SK-N-SH treated with all-trans-retinoic acid at 6 μM for 48 hours (cell line): ENCODE data around the gene OXCT1.

Experiments used
- POU6F1 ChIP-seq: fragments of 250-450 bp; sonication (Bioruptor Pico); IDR thresholded peaks from 2 replicates; pipeline ENCODE4 v1.8.0; 2021; ENCODE audit warnings: low read depth, mild to moderate bottlenecking, moderate library complexity, borderline replicate concordance
- SNAI2 ChIP-seq: fragments of 250-450 bp; sonication (Bioruptor Pico); IDR thresholded peaks from 2 replicates; pipeline ENCODE4 v1.5.0; 2020; ENCODE audit warnings: mild to moderate bottlenecking, moderate library complexity
- TCF4 ChIP-seq: fragments of 250-450 bp; sonication (Bioruptor Pico); IDR thresholded peaks from 2 replicates; pipeline ENCODE4 v1.8.0; 2021; ENCODE audit warnings: mild to moderate bottlenecking, moderate library complexity, borderline replicate concordance
- ZC3H10 ChIP-seq: fragments of 250-450 bp; sonication (Bioruptor Pico); IDR thresholded peaks from 2 replicates; pipeline ENCODE4 v1.5.1; 2021; ENCODE audit warnings: mild to moderate bottlenecking, moderate library complexity

- TF ChIP-seq SNAI2: no peak
- no peak for TF ChIP-seq TCF4 (CRISPR knock-in tag)
- TF ChIP-seq POU6F1 (CRISPR knock-in tag): no peak
- TF ChIP-seq ZC3H10 (CRISPR knock-in tag): no peak
Observed at GRCh38 chr5:41768692-41769091, 101.5 kb downstream of the OXCT1 start.
